Stomach (tissue), 9 donors: ENCODE results near the gene XRCC1. TPM values are rescaled to one million over a fixed set of nuclear protein-coding genes. Genes with fewer than 3 reads are reported as not detected.

ENCODE experiments used
- DNase-seq, 2 donors: peaks; one replicate each; pipeline versions ENCODE4 v3.0.0 to v3.0.0-alpha.2; 2013 to 2019
- H3K27ac ChIP-seq, 5 donors: fragments of 200-600 bp in 4 of 5; sonication (generic) in 4 of 5; one replicate each; pipeline ENCODE4 v1.5.1; 2013 to 2019; ENCODE audit warnings: mild to moderate bottlenecking in 1 of 5, moderate library complexity in 1 of 5
- H3K27me3 ChIP-seq, 3 donors: fragments of 200-600 bp; sonication (generic); one replicate each; pipeline ENCODE4 v1.5.1; 2017 to 2019; ENCODE audit warnings: mixed run types in 1 of 3
- H3K36me3 ChIP-seq, 4 donors: fragments of 200-600 bp; sonication (generic); 1 replicate in 3 of 4; 2 replicates in 1 of 4; pipeline ENCODE4 v1.5.1; 2016 to 2019
- H3K4me1 ChIP-seq, 4 donors: fragments of 200-600 bp; sonication (generic); one replicate each; pipeline ENCODE4 v1.5.1; 2016 to 2019
- H3K4me3 ChIP-seq, 4 donors: fragments of 200-600 bp; sonication (generic) in 3 of 4; one replicate each; pipeline ENCODE4 v1.5.1; 2016 to 2019; ENCODE audit warnings: mild to moderate bottlenecking in 1 of 4
- H3K9me3 ChIP-seq, 4 donors: fragments of 200-600 bp; sonication (generic); one replicate each; pipeline ENCODE4 v1.5.1; 2016 to 2019
- CTCF ChIP-seq, 7 experiments: fragments of 450-650 bp in 4 of 7; fragments of 200-600 bp in 3 of 7; sonication (generic) in 3 of 7; IDR thresholded peaks; one replicate each; pipeline ENCODE4 v1.5.1; 2016 to 2019; ENCODE audit warnings: antibody characterized with exemption in 7 of 7, control low read depth in 2 of 7, mild to moderate bottlenecking in 1 of 7
- EP300 ChIP-seq: sonication (generic); formaldehyde crosslinking; IDR thresholded peaks from one replicate; pipeline ENCODE4 v1.6.1; 2017; ENCODE audit warnings: antibody characterized with exemption
- POLR2A ChIP-seq, 4 donors: fragments of 450-650 bp; IDR thresholded peaks; one replicate each; pipeline ENCODE4 v1.6.1; 2016; ENCODE audit warnings: antibody characterized with exemption in 4 of 4, control low read depth in 2 of 4, mild to moderate bottlenecking in 1 of 4, moderate library complexity in 1 of 4
- POLR2AphosphoS5 ChIP-seq, 3 donors: sonication (generic); formaldehyde crosslinking; IDR thresholded peaks; one replicate each; pipeline ENCODE4 v1.6.1; 2016; ENCODE audit warnings: antibody characterized with exemption in 3 of 3
- WGBS, 5 donors: extraction: QIAGEN DNeasy Blood & Tissue Kit in 3 of 5; methylation state at CpG; one replicate each; pipeline versions ENCODE4 v1.1.5 to v1.1.7; 2013 to 2018; 5-methylcytosine and 5-hydroxymethylcytosine counted together
- intact Hi-C: fragments of 100-400 bp; cut with DNase I; formaldehyde crosslinking; loops from one replicate; pipeline ENCODE4 v1.15.1; 2023; ENCODE audit warnings: low total_unique reads
- polyA plus RNA-seq, 3 donors: library from polyadenylated mRNA; stranded (reverse); fragments of 200-250 nt; gene quantifications; one replicate each; pipeline ENCODE4 v1.2.3, GENCODE V29; 2013
- total RNA-seq, 5 donors: library from RNA; depleted of rRNA; stranded (reverse); fragments of >200 nt; gene quantifications; one replicate each; pipeline versions ENCODE4 v1.1.0 to v1.2.3, GENCODE V29; 2014 to 2016
- donor health status: healthy with polysubstance abuse.
- donor health status: Bipolar disorder and iron deficiency.
- donor health status: healthy.

The XRCC1 gene
- total and polyA plus RNA-seq, 8 donors: 10.8 to 42.5 (median 17.4) TPM

GRCh38 chr19:43510713-43511112, 64.6 kb downstream of the XRCC1 start:
- peaks cover 20 to 62% (median 56%) of the 10 kb centered on the region in 4 donors for H3K36me3 ChIP-seq
- TF ChIP-seq POLR2A (IDR thresholded peaks at IDR 0.05) (no peak), POLR2AphosphoS5 (IDR thresholded peaks at IDR 0.05) (no peak), EP300 (no peak), CTCF (IDR thresholded peaks at IDR 0.05) (no peak)
- H3K4me1 ChIP-seq: peaks cover 0 to 4% (median 0%) of the 10 kb centered on the region in 4 donors
- no peak for DNase-seq
- WGBS, 5 donors: 94 to 98% (median 96%) methylated on average over 9 of the region's 9 CpGs
- H3K4me3 ChIP-seq: no peak overlapping the region
- H3K9me3 ChIP-seq: no peaks in the 10 kb centered on the region
- H3K27me3 ChIP-seq: no peaks in the 10 kb centered on the region
- intact Hi-C loops: no loop called here
- no peak overlapping the region for H3K27ac ChIP-seq

DNA sequence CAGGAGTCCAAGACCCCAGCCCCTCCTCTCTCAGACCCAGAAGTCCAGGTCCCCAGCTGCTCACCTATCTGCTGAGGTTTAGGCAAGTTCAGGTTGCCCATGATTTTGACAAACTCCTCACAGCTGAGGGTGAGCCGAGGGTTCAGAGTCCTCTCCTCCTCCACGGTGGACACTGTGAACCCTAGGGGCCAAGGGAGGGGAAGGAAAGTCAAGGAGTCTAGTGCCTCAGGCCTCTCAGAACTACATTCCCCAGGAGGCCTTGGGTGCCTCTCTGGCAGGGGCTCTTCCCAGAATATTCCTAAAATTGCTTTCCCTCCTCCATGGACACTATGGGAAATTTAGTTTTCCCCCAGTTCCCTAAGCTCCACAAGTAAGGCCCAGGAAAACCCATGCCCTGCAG, 67.4 kb downstream of the XRCC1 start:
- no peak for DNase-seq
- H3K27me3 ChIP-seq: no peaks in the 10 kb centered on the region
- H3K36me3 ChIP-seq: peaks cover 16 to 49% (median 45%) of the 10 kb centered on the region in 4 donors
- WGBS, 5 donors: 60 to 93% (median 80%) methylated on average over 1 to 2 of the region's 2 CpGs
- H3K4me1 ChIP-seq: peaks cover 12 to 20% (median 16%) of the 10 kb centered on the region in 4 donors
- intact Hi-C loops: no loop called here
- no peak overlapping the region for H3K4me3 ChIP-seq
- TF ChIP-seq CTCF (IDR thresholded peaks at IDR 0.05): no peak
- TF ChIP-seq POLR2AphosphoS5 (IDR thresholded peaks at IDR 0.05): no peak
- no peak for TF ChIP-seq POLR2A (IDR thresholded peaks at IDR 0.05)
- TF ChIP-seq EP300: no peak
- H3K9me3 ChIP-seq: no peaks in the 10 kb centered on the region
- H3K27ac ChIP-seq: no peak overlapping the region

- Histone ChIP-seq H3K36me3 (peaks cover 16 to 52% (median 44%) of the 10 kb centered on the region in 4 donors), H3K27me3 (no peaks in the 10 kb centered on the region), H3K4me3 (no peak overlapping the region), H3K9me3 (no peaks in the 10 kb centered on the region), H3K27ac (no peak overlapping the region), H3K4me1 (peaks cover 12 to 33% (median 24%) of the 10 kb centered on the region in 4 donors)
- TF ChIP-seq CTCF (IDR thresholded peaks at IDR 0.05): no peak
- WGBS, 5 donors: 84 to 94% (median 89%) methylated on average over 5 of the region's 5 CpGs
- DNase-seq: no peak
- intact Hi-C loops: no loop called here
These were observed 68.7 kb downstream of the XRCC1 start for GRCh38 chr19:43506629-43507028.

- intact Hi-C loops: no loop called here
- no peaks in the 10 kb centered on the region for H3K27me3 ChIP-seq
- no peaks in the 10 kb centered on the region for H3K9me3 ChIP-seq
- TF ChIP-seq POLR2A (IDR thresholded peaks at IDR 0.05) (no peak), CTCF (IDR thresholded peaks at IDR 0.05) (no peak), POLR2AphosphoS5 (IDR thresholded peaks at IDR 0.05) (no peak), EP300 (no peak)
- H3K4me1 ChIP-seq: peaks cover 12 to 37% (median 27%) of the 10 kb centered on the region in 4 donors
- peaks cover 16 to 49% (median 42%) of the 10 kb centered on the region in 4 donors for H3K36me3 ChIP-seq
- no peak overlapping the region for H3K27ac ChIP-seq
- WGBS, 5 donors: 91 to 94% (median 93%) methylated on average over 5 of the region's 5 CpGs
- DNase-seq: no peak
- no peak overlapping the region for H3K4me3 ChIP-seq
These were observed 69.4 kb downstream of the XRCC1 start for GRCh38 chr19:43505941-43506340.
